Keratinocyte (primary cell): Measurements from ENCODE around the gene PLAC9. TPM values are rescaled to one million over a fixed set of nuclear protein-coding genes. Genes with fewer than 3 reads are reported as not detected.
A peak's percentile ranks its signal among the peaks of the same experiment; 100 is the strongest.

ENCODE experiments used
- DNase-seq: peaks from one replicate; pipeline ENCODE4 v3.0.0-alpha.2; 2011; ENCODE audit warnings: low read depth, missing footprints, low spot score
- FAIRE-seq: peaks from 2 replicates; lab custom pipeline; 2011; peaks lifted over from hg19 to GRCh38; lab: Jason Lieb, UNC
- H2AFZ ChIP-seq: 2 replicates; pipeline ENCODE4 v1.6.0; 2012; ENCODE audit warnings: low read length, control low read depth, inconsistent platforms; ENCODE audit not compliant: control insufficient read depth
- H3K27ac ChIP-seq: 2 replicates; pipeline ENCODE4 v1.5.1; 2011; ENCODE audit warnings: low read length; ENCODE audit not compliant: control insufficient read depth, insufficient read depth
- H3K27me3 ChIP-seq: 3 replicates; pipeline ENCODE4 v1.6.0; 2011; ENCODE audit warnings: low read length; ENCODE audit not compliant: control insufficient read depth, insufficient read depth; ENCODE audit errors: extremely low read depth
- H3K36me3 ChIP-seq, 2 experiments: 2 replicates in 1 of 2; 3 replicates in 1 of 2; pipeline ENCODE4 v1.5.1; 2011; ENCODE audit warnings: low read length in 2 of 2, mild to moderate bottlenecking in 1 of 2; ENCODE audit not compliant: control insufficient read depth in 2 of 2, insufficient read depth in 2 of 2; ENCODE audit errors: extremely low read depth in 1 of 2
- H3K4me1 ChIP-seq: 3 replicates; pipeline ENCODE4 v1.5.1; 2011; ENCODE audit warnings: low read length; ENCODE audit not compliant: control insufficient read depth, insufficient read depth; ENCODE audit errors: extremely low read depth
- H3K4me2 ChIP-seq: 3 replicates; pipeline ENCODE4 v1.6.0; 2011; ENCODE audit warnings: low read depth, low read length; ENCODE audit not compliant: control insufficient read depth, insufficient read depth; ENCODE audit errors: extremely low read depth
- H3K4me3 ChIP-seq, 3 experiments: fragments of 200-600 bp in 1 of 3; sonication (generic) in 1 of 3; 2 replicates in 2 of 3; 3 replicates in 1 of 3; pipeline ENCODE4 v1.5.1; 2011 to 2016; ENCODE audit warnings: low read length in 3 of 3, mild to moderate bottlenecking in 3 of 3, control low read depth in 2 of 3, inconsistent platforms in 1 of 3, low read depth in 1 of 3, mixed read lengths in 1 of 3, mixed run types in 1 of 3, moderate library complexity in 1 of 3; ENCODE audit not compliant: control insufficient read depth in 2 of 3, insufficient read depth in 2 of 3; ENCODE audit errors: extremely low read depth in 1 of 3
- H3K79me2 ChIP-seq: 2 replicates; pipeline ENCODE4 v1.6.0; 2012; ENCODE audit warnings: low read length; ENCODE audit not compliant: control insufficient read depth, insufficient read depth
- H3K9ac ChIP-seq: 3 replicates; pipeline ENCODE4 v1.6.0; 2011; ENCODE audit warnings: low read length; ENCODE audit not compliant: control insufficient read depth, insufficient read depth; ENCODE audit errors: extremely low read depth
- H3K9me1 ChIP-seq: 3 replicates; pipeline ENCODE4 v1.6.0; 2011; ENCODE audit warnings: low read length; ENCODE audit not compliant: control insufficient read depth, insufficient read depth; ENCODE audit errors: extremely low read depth
- H3K9me3 ChIP-seq: 2 replicates; pipeline ENCODE4 v1.5.1; 2012; ENCODE audit warnings: low read depth, low read length; ENCODE audit not compliant: control insufficient read depth
- H4K20me1 ChIP-seq: 3 replicates; pipeline ENCODE4 v1.6.0; 2011; ENCODE audit warnings: low read length; ENCODE audit not compliant: control insufficient read depth, insufficient read depth; ENCODE audit errors: extremely low read depth
- EZH2 ChIP-seq: IDR thresholded peaks from one replicate; pipeline ENCODE4 v1.6.1; 2012; ENCODE audit warnings: inconsistent platforms, mild to moderate bottlenecking, low read length, moderate library complexity
- dilution Hi-C: fragments of 300-500 bp; cut with MboI; formaldehyde crosslinking; loops from one replicate; pipeline ENCODE4 v1.7.0; 2020; ENCODE audit warnings: low sequenced_read_pairs; ENCODE audit not compliant: extremely low pct_ligation_motif_present
- polyA plus RNA-seq, 5 experiments: library from polyadenylated mRNA; depleted of rRNA in 3 of 5; stranded (reverse) in 3 of 5; stranded (forward) in 1 of 5; unstranded in 1 of 5; fragments of >200 nt; gene quantifications; 1 replicate in 1 of 5; 2 replicates in 3 of 5; 3 replicates in 1 of 5; pipeline versions ENCODE4 v1.2.1 to v1.2.3, GENCODE V29; 2011 to 2012; ENCODE audit warnings: missing spikeins in 2 of 5, low read depth in 1 of 5, low replicate concordance in 1 of 5
- TF ChIP-seq, protein P1 (sequence below), 3 experiments: IDR thresholded peaks in 1 of 3; conservative IDR thresholded peaks in 1 of 3; optimal IDR thresholded peaks in 1 of 3; 2 replicates in 2 of 3; 3 replicates in 1 of 3; pipeline versions ENCODE3 to v1.5.1; 2011; ENCODE audit warnings: low read length in 3 of 3, mild to moderate bottlenecking in 3 of 3, moderate library complexity in 2 of 3, control low read depth in 1 of 3, inconsistent platforms in 1 of 3; ENCODE audit not compliant: insufficient read depth in 2 of 3; ENCODE audit errors: extremely low read depth in 1 of 3

The PLAC9 gene
- polyA plus RNA-seq, 1 donor (not counting 4 experiments of a cell fraction or from before 2014, with no cell fraction given) = 0.39 TPM

- no peak for DNase-seq
- no peak overlapping the region for H3K27ac ChIP-seq
- dilution Hi-C loops = no loop called here
These were observed 32.4 kb upstream of the PLAC9 start for GRCh38 chr10:80100116-80100515.

DNA sequence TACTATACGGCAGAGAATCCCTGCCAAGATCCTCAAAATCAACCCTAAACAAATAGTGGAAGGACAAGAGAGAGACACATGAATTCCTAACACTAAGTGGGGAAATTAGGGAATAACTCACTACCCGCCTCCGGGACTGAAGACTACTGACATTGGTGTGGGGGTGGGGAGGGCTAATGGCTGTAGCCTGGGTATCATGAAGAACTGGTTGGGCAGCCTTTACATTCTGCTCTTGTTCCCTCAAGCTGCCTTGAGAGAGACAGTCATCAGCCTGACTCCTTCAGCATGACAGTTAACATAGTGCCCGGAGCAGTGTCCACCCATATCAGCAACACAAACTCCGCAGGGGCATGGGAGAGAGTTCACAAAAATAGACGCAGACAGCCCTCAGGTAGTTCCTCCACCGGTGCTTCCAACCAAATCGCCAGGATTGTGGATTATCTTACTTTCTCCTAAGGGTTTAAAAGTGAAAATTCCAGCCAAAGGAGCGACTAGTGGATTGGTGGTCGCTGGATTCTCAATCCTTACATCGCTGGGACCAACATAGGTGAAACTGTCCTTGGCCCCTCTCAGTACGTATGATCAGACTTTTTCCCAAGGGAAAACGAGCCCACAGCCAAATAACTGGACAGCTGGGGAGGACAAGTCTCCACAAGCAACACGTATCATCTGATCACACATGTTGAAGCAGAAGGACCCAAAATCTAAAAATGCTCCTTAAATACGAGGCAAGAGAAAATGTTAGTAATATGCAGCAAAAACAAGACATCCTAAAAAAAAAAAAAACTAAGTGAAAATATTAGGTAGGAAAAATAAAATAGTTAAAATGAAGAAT is 31.5 kb upstream of the PLAC9 start:
- Histone ChIP-seq H3K9ac (peak overlapping the region; percentile 53), H3K4me1 (peaks cover 8% of the 10 kb centered on the region), H3K4me3 (peak overlapping the region; percentile 20 to 45 (median 26)), H3K79me2 (no peaks in the 10 kb centered on the region), H3K9me1 (no peaks in the 10 kb centered on the region), H2AFZ (peak overlapping the region; percentile 67), H3K9me3 (no peaks in the 10 kb centered on the region), H3K4me2 (peak overlapping the region; percentile 80), H4K20me1 (no peaks in the 10 kb centered on the region), H3K27ac (peak overlapping the region; percentile 58), H3K36me3 (no peaks in the 10 kb centered on the region), H3K27me3 (no peaks in the 10 kb centered on the region)
- no peak for TF ChIP-seq EZH2
- TF ChIP-seq, protein P1, sequence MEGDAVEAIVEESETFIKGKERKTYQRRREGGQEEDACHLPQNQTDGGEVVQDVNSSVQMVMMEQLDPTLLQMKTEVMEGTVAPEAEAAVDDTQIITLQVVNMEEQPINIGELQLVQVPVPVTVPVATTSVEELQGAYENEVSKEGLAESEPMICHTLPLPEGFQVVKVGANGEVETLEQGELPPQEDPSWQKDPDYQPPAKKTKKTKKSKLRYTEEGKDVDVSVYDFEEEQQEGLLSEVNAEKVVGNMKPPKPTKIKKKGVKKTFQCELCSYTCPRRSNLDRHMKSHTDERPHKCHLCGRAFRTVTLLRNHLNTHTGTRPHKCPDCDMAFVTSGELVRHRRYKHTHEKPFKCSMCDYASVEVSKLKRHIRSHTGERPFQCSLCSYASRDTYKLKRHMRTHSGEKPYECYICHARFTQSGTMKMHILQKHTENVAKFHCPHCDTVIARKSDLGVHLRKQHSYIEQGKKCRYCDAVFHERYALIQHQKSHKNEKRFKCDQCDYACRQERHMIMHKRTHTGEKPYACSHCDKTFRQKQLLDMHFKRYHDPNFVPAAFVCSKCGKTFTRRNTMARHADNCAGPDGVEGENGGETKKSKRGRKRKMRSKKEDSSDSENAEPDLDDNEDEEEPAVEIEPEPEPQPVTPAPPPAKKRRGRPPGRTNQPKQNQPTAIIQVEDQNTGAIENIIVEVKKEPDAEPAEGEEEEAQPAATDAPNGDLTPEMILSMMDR (optimal IDR thresholded peaks at IDR 0.05 in 1 of 3, IDR thresholded peaks at IDR 0.05 in 1 of 3, conservative IDR thresholded peaks at IDR 0.05 in 1 of 3; ENCODE audit: extremely low read depth in 1 of 3, insufficient read depth in 2 of 3, low read length in 3 of 3) = no peak
- FAIRE-seq (peak; percentile 67), DNase-seq (peak; percentile 19)
- dilution Hi-C loops = no loop called here

More at GRCh38 chr10:80100116-80100515, 32.4 kb upstream of the PLAC9 start:
- no peaks in the 10 kb centered on the region for H4K20me1 ChIP-seq
- no peak overlapping the region for H3K4me2 ChIP-seq
- no peak overlapping the region for H3K9ac ChIP-seq
- H3K36me3 ChIP-seq = no peaks in the 10 kb centered on the region
- TF ChIP-seq, protein P1 (optimal IDR thresholded peaks at IDR 0.05 in 1 of 3, IDR thresholded peaks at IDR 0.05 in 1 of 3, conservative IDR thresholded peaks at IDR 0.05 in 1 of 3; ENCODE audit: extremely low read depth in 1 of 3, insufficient read depth in 2 of 3, low read length in 3 of 3) = no peak
- TF ChIP-seq EZH2 = no peak
- H2AFZ ChIP-seq = no peak overlapping the region
- FAIRE-seq = no peak
- H3K79me2 ChIP-seq = no peaks in the 10 kb centered on the region
- no peaks in the 10 kb centered on the region for H3K27me3 ChIP-seq
- peaks cover 8% of the 10 kb centered on the region for H3K4me1 ChIP-seq
- H3K9me3 ChIP-seq = no peaks in the 10 kb centered on the region
- no peak overlapping the region for H3K4me3 ChIP-seq
- no peaks in the 10 kb centered on the region for H3K9me1 ChIP-seq
